NOMO-1 (cell line): ENCODE data around the gene BTC.
"Not testable (repeated sequence)": the region's sequence is repeated elsewhere in the genome, so short reads cannot be mapped to it uniquely, and the experiment has no call there.

Experiments
- DNase-seq, 2 experiments: peaks; one replicate each; lab custom pipeline; 2025; ENCODE audit not compliant: unreplicated experiment in 2 of 2; lab: John Stamatoyannopoulos, UW

BTC gene

GRCh38 chr4:74758551-74759145 is 35.7 kb downstream of the BTC start:
- no peak for DNase-seq

GRCh38 chr4:74757136-74757535 is 37.2 kb downstream of the BTC start:
- DNase-seq = no peak

- no peak for DNase-seq
These were observed 38.8 kb downstream of the BTC start for GRCh38 chr4:74755486-74755885.

GRCh38 chr4:74754218-74754617 is 40.1 kb downstream of the BTC start:
- no peak for DNase-seq

GRCh38 chr4:74752798-74753197 is 41.5 kb downstream of the BTC start:
- DNase-seq = no peak

GRCh38 chr4:74751856-74752255 is 42.5 kb downstream of the BTC start:
- no peak for DNase-seq

- DNase-seq = no peak
These were observed 43.1 kb downstream of the BTC start for GRCh38 chr4:74751247-74751646.

GRCh38 chr4:74742185-74742584 is 52.1 kb downstream of the BTC start:
- no peak for DNase-seq

- no peak for DNase-seq
These were observed 55.7 kb downstream of the BTC start for GRCh38 chr4:74738464-74739143.

- no peak for DNase-seq
These were observed 59.3 kb downstream of the BTC start for GRCh38 chr4:74734995-74735394.

GRCh38 chr4:74733756-74734155 is 60.6 kb downstream of the BTC start:
- no peak for DNase-seq

- DNase-seq = no peak
These were observed 69.3 kb downstream of the BTC start for GRCh38 chr4:74724979-74725378.

GRCh38 chr4:74716436-74716765 is 77.9 kb downstream of the BTC start:
- DNase-seq = no peak

- DNase-seq = no peak
These were observed 78.5 kb downstream of the BTC start for GRCh38 chr4:74715706-74716435.

- no peak for DNase-seq
These were observed 79.7 kb downstream of the BTC start for GRCh38 chr4:74714611-74715130.

GRCh38 chr4:74708135-74708534 is 86.2 kb downstream of the BTC start:
- DNase-seq = not testable (repeated sequence)
